ENCODE results near the gene PIEZO2. TPM values are rescaled to one million over a fixed set of nuclear protein-coding genes. Genes with fewer than 3 reads are reported as not detected.
"Not testable (repeated sequence)": the region's sequence is repeated elsewhere in the genome, so short reads cannot be mapped to it uniquely, and the experiment has no call there.

Gene PIEZO2
- total RNA-seq, 1 donor from 2014 or later: 3.1 TPM

DNA sequence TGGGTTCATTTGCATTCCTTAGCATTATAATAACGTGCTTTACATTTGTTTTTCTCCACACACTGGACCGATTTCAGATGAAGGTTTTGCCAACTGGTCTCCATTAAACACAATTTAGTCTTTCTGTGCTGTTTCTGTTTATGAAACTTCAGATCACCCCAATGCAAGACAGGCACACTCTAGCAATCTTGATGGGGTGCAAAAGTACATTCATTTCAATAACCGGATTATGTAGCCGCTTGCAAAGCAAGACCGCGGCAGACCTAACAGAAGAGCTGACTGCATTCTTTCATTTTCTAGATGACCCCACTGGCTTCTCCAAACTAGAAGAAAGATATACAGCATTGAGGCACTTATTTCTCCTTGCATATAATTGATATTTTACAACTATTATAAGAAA is 301.5 kb downstream of the PIEZO2 start:
- no peak for DNase-seq (ENCODE audit: low spot score)

DNA sequence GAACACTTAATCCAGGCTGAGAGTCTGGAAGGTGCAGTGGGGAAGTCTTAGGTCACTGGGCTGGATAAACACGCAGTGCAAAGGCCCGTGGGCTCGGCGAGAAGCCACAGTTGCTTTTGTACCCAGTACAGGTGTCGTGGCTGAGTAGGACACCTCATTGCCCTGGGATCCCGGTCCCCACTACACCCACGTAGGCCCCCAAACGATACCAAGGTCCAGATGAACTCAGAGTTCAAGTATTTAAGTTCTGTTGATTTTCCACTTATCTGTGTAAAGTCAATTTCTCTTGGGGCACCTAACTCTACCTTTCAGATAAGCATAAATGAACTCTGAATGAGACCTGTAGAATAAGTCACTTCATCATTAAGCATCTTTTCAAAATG is 302.0 kb downstream of the PIEZO2 start:
- DNase-seq (ENCODE audit: low spot score): no peak

DNA sequence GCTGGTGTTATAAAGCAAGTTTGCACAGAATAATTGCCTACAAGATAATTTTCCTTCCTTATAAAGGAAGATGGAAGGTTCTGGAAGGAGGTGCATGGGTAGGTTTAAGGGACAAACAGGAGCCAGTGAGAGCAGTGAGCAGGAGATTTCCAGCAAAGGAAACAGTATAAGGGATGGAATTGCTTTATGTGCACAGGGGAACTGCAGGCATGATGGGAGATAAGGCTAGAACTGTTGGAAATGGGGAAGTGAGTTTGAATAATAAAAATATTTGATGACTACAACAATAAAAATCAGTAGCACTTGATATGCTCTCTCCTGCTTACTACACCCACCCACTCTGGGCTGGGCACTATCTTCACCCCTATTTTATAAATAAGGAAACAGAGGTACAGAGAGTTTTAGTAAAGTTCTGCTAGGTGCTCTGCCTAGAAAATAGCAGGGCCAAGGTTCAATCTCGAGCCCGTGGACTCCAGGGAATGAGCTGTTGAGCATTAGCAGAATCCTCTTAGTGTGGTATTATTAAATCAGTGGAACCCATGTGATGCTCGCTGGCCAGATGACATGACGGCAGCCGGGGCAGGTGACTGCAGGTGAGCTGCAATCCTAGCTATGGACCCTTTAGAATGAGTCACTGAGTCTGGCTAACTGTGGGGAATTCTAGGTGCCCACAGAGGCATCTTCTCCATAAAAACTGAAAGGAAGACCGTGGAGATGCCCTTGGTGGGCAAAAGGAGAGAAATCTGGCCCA is 302.5 kb downstream of the PIEZO2 start:
- no peak for DNase-seq (ENCODE audit: low spot score)

DNA sequence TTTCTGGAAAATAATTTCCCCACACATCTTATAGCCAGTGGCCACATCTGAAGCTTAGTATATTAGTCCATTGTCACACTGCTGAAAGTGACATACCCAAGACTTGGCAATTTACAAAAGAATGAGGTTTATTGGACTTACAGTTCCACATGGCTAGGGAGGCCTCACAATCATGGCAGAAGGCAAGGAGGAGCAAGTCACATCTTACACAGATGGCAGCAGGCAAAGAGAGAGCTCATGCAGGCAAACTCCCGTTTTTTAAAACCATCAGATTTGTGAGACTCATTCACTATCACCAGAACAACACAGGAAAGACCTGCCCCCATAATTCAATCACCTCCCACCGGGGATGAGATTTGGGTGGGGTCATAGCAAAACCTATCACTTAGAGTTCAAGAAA is 303.3 kb downstream of the PIEZO2 start:
- DNase-seq (ENCODE audit: low spot score): not testable (repeated sequence)

DNA sequence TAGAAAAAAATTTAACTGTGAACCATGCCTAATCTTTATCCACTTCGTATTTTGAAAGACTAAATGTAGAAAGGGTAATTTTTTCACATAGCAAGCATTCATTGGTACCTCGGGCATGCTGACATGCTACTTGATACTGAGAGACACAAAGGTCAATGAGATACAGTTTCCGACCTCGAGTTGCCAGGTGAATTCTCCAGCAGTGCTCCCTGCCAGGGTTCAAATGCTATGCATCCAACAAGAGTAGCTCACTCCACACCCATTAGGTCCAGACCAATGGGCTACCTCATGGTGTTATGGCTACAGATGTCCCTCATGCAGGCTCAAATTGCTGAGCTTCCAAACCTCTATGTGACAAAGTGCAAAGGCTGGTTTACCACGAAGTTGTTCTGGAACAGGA is 305.8 kb downstream of the PIEZO2 start:
- DNase-seq (ENCODE audit: low spot score): no peak

DNA sequence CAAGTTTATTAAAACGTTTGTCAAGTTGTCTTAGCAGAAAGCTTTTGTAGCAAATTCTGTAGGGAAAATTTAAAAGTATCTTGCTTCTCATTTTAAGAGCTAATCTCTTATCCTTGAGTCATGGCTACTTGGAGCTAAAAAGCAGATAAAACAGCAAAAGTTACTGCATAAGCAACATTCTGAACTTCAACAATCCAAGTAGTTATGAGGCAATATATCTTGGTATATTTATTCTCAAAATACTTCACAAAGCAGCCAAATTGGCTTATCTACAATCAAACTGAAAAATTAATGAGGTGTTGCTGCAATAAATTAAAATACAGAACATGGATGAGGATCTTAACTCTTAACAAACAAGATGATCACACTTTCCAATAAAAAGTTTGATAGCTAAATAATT is 306.5 kb downstream of the PIEZO2 start:
- DNase-seq (ENCODE audit: low spot score): no peak

DNA sequence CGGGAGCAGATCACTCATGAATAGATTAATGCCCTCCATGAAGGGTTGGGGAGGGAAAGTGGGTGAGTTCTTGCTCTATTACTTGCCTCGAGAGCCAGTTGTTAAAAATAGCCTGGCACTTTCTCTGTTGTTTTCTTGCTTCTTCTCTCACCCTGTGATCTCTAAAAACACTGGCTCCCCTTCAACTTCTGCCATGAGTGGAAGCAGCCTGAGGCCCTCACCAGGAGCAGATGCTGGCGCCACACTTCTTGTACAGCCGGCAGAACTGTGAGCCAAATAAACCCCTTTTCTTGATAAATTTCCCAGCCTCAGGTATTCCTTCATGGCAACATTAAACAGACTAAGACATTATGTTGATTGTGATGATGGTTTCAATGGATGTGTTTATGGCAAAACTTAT is 307.0 kb downstream of the PIEZO2 start:
- no peak for DNase-seq (ENCODE audit: low spot score)

DNA sequence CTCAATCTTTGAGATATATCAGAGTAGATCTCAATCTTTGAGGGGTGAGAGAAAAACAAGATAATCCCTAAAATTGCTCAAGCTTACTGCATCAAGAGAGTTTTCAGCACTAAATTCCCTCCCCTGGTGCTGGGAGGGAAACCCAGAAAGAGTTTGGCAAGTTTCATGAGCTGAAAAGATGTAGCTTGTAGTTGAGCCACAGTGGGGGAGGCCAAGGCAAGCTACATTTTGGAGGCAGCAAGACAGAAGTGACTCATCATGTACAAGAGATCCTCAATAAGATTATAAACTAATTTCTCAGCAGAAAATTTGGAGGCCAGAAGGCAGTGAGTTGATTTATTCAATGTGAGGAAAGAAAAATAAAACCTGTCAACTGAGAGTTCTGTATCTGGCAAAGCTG is 308.2 kb downstream of the PIEZO2 start:
- no peak for DNase-seq (ENCODE audit: low spot score)

DNA sequence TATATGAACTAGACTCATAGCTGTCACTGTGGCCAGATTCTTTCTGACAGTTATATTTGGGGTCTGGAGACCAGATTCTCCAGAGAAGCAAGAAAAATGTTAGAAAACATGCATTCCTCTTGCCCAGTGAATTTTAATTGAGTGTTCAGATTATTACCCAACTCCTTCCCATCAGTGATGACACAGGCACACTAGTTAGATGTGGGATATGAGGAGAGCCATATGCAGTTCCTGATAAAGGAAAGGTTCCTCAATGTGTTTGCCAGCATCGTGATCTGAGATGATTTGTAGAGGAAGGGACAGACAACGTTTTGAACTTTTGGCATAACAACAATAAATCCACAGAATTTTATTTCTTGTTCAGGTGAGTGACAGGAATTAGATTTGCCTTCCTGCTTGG is 308.6 kb downstream of the PIEZO2 start:
- no peak for DNase-seq (ENCODE audit: low spot score)

DNA sequence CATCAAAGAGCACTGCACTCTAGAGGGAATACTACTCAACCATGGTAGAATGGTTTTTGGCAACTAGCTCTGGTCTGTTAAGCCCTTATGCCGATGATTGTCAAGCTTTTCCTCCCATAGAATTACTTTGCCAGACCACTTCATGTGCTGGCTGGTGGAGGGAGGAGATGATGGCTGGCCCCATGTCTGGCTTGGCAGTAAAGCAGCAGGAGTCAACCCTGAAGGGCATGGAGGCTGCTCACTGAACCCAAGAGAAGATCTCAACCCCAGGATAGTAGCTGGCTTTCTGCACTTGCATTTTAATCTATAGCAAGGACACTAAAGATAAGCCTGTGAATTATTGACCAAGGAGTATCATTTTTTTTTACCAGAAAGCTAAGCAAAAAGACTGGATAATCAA is 309.9 kb downstream of the PIEZO2 start:
- DNase-seq (ENCODE audit: low spot score): no peak

DNA sequence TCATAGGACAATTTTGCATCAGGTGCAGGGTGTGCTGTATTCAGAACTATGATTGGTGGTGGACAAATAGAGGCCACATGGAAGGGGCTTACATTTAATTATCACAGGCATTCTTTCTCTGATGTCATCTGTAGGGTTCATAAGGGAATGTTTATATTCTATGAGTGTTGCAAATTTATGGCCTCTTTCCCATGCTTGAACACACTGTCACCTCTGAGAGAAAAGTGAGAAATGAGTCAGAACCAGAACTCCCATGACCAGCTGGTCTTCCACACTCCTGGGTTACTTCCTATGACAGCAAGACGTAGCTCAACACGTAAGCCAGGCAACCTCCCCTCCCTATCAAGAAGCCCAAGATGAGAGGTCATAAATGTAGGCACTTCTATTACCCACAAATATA is 310.8 kb downstream of the PIEZO2 start:
- no peak for DNase-seq (ENCODE audit: low spot score)

DNA sequence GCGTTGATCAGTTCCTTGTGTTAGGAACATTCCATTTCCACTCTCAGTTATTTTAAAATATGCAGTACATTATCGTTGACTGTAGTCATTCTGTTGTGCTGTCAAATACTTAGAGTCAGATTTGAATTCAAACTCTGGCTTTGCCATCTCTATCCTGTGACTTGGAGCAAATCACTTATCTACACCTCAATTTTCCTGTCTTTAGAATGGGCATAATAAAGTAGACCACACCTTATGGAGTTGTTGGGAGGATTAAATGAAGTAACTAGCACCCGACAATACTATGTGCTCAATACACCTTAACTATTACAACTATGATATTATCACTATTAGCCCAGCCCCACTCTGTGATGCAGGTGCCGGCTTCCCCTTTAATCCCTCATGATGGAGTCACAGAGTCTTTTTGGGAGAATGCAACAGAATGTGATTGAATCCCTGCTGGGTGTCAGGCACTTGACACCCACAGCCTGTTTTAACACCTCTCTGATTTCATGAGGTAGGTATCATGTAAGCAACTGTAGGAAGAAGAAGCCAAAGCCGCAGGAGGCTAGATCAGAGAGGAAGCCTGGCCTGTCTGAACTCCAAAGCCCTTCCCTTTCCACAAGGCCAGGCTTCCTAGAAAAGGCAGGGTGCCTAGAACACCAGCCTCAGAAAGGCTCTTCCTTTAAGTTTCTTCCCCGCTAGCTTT is 315.1 kb downstream of the PIEZO2 start:
- DNase-seq (ENCODE audit: low spot score): no peak

DNA sequence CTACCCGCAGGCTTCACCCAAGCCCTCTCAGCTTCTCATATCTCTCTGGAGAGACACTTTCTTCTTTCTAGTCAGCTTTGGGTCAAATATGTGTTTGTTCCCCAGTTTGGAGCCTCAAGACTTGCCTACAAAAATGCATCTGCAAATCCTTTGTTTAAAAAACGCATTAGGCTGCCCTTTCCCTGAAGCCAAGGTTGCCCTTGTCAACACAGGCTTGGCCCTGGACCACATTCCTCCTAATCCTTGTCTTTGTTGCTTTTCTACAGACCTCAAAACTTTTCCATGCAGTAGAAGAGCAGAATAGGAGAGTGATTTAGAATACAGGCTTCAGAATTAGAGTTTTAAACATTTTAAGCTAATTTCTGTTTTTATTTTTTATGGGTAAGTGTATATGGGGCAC is 315.7 kb downstream of the PIEZO2 start:
- no peak for DNase-seq (ENCODE audit: low spot score)

DNA sequence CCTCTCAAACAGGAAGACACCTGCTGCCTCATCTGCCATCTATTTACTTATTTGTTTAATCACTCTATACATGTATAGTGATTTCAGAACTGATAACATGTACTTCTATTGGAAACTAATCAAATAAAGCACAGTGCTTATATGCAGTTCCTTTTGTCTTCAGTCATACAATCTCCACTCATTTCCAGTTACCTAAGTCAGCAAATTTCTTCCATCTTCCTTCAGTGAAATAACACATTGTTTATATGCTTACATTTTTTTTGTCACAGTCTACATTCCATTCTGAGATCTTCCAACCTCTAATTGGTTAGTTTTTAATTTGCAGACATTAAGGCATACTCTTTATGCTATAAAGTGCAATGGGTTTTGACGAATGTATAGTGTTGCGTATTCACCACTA is 323.0 kb downstream of the PIEZO2 start:
- DNase-seq (ENCODE audit: low spot score): no peak

DNA sequence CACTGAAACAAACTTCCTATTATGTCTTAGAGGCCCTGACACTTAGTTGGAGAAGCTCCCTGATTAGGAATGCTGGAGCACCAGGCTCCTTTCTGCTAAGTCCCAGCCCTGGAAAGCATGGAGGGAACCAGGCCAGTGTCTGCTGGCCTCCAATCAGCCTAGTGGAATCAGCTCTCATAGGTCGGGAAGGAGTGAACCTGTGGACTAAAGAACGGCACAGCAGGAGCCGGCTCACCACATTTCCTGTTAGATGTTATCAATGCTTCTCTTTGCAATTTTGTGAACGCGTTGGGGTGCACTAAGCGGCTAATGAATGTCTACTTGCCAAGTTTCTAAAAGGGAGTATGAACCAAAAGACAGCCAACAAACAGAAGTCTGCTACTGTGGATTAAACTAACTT is 326.9 kb downstream of the PIEZO2 start:
- DNase-seq (ENCODE audit: low spot score): no peak

DNA sequence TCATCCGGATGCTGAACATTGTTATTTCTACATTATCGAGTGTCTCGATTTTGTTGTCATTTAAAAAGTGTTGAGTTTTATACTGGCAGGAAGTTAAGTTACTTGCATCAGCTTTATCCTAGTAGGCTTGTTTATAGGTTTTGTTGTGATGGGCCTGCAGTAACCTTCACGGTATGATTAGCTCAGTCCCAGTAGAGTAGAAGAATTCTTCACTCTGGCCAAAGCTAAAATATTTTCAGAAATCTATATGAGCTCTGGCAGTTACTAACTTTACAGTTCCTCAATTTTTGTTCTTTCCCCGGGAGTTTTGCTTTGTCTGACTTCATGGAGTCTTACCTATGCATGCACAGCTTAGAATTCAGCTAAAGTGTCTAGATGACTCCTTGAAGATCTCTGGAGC is 328.7 kb downstream of the PIEZO2 start:
- DNase-seq (ENCODE audit: low spot score): no peak

DNA sequence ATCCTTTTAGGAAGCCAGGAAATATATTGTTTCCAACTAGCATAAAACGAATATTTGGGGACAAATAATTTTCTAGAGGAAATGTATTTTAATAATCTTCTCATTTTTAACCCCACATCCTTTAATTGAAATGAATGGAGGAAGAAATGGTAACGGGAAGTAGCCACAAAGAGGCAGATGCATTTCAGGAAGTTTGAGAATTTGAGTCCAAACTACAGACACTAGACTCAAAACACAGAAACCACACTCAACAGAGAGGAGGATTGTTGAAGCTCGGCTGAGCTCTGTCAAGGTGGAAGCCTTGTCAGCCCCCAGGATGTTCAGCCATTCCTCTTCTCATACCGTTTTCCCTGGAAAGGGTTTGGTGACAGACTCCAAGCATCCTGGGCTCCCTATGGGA is 335.0 kb downstream of the PIEZO2 start:
- no peak for DNase-seq (ENCODE audit: low spot score)

DNA sequence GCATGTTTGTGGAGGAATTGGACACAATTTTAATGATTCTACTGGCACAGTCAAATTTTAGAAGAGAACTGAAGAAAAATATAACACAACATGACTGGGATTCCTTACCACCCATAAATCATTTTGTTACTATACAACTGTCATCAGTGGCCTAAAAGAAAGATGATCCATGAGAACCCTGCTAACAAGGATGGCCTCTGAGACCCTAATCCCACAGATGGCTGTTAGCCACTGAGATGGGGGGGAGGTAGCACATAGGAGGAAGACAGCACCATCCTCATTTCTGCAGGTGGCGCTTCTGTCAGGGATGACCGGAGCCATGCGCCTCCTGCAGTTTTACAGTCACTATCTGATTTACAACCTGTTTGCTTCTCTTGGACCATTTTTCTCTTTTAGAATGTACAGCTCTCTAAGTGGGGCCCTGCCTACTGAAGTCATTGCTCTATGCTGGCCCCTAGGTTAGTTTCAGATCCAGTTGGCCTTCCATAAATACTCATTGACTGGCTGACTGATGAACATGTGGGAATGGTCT is 343.7 kb downstream of the PIEZO2 start:
- DNase-seq (ENCODE audit: low spot score): no peak

DNA sequence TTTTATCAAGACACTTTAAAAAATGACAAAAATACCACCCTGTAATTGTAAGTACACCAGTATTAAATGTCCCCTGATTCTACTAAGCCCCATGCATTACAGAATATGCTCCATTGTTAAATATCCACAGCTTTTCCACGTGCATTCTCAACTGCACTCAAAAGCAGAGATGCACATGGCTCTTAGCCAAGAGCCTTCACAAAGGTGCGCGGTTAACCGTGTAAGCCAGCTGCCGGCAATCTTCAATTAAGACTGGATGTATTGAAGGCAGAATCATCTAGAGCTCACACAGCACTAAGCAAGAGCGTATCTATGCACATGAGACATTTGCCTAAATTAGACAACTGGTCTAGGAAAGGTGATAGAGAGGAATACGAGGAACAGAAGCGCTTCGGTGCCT is 345.2 kb downstream of the PIEZO2 start:
- DNase-seq (ENCODE audit: low spot score): no peak

DNA sequence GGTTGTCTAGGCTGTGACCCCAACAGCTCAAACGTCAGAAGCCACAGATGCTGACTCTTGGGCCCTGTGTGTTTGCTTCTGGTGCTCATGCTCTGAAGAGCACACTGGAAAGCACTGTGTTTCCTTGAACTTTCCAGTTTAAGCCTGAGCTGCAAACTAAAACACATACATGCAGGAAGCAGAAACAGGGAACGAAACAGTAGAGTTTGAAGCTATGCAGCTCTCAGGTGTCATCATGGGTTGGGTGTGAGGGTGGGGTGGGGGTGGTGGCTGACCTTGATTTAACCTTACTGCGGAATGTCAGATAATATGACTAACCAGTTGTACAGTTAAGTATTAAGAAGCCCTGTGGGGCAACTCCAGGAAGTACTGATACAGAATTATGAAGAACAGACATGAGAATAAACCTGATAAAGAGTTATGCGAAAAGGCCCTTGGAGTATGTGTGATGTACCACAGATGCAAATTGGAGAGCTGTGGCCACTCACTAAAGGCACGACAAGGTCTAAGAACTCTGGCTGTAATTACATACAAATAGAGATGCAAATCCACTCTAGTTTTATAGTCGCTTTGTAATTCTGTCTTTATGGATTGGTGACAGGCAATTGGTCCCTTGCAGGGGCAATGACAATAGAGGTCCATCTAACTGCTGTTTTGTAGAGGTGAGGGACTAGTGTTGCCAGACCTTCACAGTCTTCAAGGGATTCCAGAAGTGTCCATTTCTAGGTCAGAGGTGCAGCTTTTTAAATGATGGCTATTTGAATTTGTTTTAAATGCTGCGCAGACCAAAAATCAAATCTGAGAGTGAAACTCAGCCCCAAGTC is 350.4 kb downstream of the PIEZO2 start:
- DNase-seq (ENCODE audit: low spot score): no peak

DNA sequence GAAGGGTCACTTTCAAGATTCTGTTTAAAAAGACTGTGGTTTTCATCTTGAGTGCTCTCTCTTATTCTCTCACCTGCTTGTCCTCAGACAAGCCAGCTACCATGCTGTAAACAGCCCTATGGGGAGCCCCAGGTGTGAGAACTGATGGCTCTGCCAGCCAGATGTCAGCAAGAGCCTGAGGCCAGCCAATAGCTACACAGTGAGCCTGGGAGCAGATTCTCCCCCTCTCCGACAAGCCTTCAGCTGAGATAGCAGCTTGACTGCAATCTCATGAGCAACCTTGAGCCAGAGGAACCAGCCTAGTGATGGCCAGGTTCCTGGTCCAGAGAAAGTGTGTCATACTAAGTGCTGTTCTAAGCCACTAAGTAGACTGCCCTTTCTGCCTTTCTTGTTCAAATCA is 351.5 kb downstream of the PIEZO2 start:
- DNase-seq (ENCODE audit: low spot score): no peak

DNA sequence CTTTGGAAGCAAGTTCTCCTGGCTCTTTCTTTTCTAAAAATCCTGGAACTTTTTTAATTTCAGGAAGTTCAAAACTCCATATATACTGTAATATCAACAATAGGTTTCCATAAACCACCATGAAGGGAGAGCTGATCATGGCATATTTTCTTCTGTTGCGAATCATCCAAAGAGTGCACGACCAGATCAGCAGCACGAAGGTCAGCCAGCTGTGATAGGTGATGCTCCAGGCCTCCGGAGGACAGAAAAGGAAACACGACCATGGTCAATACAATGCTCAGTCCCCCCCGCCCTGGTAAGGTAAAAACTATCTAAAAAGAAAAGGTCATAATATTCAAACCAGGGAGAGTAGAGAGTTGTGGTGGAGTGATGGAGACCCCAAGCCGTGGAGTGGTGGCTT is 354.6 kb downstream of the PIEZO2 start:
- DNase-seq (ENCODE audit: low spot score): no peak

All from mesenteric fat pad (tissue), 1 donor.